Amygdala (tissue), 56 donors: Measurements from ENCODE around the gene TRABD2A.
"Not testable (repeated sequence)": the region's sequence is repeated elsewhere in the genome, so short reads cannot be mapped to it uniquely, and the experiment has no call there.

Source experiments
- DNase-seq, 56 donors: peaks; one replicate each; lab custom pipeline; 2025; lab: John Stamatoyannopoulos, UW

Gene TRABD2A

DNA sequence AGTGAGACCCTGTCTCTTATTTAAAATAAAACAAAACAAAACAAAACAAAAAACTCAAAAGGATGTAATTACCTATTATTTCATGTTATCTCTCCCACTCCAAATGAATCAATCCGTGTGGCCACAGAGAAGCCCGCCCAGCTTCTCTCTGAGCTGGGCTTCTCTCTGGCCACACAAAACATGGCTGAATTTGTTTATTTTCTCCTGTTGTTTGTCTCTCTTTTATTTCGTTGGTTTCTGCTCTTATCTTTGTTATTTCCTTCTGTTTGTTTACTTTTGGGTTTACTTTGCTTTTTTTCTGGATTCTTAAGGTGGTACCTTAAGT is 1.5 kb upstream of the TRABD2A start:
- DNase-seq: no peak

DNA sequence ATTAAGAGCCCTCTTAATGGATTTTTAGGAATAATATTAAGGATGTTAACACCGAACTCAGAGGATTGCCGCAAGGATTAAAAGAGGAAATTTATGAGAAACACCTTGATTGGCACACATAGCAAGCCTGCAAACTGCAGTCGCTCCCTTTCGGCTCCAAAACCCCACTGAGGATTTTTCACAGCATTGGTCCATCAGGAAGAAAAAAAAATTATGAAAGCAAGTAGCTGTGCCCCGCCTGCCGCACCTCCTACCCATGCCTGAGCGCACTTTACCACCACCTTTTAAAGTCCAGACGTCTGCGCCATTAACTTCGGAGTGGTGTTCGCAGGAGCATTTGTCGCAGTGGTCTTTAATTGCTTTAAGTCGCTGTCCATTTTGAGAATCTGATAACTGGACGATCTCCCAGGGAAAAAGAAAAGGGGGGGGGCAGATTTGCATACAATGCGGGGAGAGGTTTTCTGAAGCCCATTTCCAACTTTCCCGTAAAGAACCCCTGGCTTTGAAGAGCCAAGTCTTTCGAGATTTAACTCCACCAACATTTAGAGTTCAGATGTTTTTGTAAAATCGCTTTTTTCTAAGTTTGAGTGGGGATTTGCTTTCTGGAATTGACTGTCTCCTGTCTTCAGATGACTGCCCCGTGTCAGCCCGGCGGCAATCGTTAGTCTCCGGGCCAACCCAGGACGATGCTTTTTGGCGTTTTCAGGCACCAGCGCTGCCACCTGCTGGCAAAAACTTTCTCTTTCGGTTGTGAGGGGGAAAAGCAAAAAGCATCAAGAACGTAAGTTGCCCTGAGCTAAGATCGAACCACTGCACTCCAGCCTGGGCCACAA is 913 bp upstream of the TRABD2A start:
- DNase-seq: peak in 48 of 56 donors; percentile 4 to 76 (median 36)

DNA sequence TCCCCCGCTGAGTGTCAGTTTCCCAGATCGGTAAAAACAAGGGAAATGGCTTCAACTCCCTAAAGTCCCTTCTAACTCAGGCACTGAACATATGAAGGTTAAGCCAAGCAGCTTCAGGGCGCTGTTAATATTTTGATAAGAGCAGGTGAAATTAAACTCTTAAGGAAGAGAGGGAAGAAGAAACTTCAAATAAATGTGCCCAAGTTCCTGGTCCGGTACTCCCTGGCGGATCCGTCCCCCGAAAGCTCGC is 564 bp downstream of the TRABD2A start:
- DNase-seq: no peak

DNA sequence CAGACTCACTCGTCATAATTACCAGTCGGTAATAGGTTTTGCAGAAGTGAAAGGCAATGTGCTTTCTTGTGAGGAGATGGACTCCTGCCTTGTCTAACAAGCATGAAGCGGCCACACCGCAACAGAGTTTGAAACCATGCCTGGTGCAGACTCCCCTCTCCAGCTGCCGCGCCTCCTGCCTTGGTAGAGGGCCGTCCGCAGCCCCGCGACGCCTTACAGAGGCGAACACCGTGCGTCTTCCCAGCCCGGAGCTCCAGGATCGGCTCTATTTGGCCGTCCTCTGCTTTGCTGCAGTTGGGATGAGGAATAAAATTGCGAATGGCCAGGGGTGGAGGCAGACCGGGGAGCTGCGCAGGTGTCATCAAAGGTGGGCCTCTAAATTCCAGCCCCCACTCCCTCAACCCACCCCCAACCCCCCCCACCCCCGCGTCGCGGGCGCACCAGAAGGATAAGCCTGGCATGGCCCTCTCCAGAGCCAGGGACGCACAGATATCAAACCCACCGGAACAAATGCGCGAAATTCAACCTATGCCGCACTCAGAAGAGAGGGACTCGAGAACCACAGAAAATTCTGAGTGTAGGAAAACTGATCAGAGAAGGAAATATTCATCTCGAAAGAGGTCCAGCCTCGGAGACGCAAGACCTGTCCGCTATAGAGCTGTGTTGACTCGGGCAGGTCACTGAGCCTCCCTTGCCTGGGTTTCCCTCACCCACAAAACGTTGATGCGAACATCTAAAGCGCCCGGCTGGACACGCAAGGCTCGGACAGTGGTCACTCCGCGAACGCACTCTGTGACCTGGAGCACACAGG is 1.1 kb downstream of the TRABD2A start:
- DNase-seq: no peak

DNA sequence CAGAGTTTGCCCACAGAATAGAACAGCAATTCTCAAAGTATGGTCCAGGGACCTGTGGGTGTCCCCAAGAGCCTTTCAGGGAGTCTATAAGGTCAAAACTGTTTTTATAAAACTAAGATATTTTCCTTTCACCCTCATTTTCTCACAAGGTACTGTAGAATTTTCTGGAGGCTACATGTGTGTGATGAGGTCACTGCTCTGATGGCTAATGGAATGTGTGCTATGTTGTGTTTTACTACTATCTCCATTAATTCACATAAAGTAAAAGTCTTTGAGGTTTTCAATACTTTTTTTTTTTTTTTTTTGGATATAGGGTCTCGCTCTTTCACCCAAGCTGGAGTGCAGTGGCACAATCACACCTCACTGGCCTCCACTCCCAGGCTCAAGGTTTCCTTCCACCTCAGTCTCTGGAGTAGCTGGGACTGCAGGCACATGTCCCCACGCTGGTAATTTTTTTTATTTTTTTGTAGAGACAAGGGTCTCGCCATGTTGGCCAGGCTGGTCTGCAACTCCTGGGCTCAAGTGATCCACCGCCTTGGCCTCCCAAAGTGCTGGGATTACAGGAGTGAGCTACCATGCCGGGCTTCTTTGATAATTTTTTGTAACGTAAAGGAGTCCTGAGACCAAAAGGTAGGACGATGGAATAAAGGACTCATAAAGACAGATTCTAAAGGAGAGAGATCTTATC is 1.8 kb downstream of the TRABD2A start:
- DNase-seq: no peak

DNA sequence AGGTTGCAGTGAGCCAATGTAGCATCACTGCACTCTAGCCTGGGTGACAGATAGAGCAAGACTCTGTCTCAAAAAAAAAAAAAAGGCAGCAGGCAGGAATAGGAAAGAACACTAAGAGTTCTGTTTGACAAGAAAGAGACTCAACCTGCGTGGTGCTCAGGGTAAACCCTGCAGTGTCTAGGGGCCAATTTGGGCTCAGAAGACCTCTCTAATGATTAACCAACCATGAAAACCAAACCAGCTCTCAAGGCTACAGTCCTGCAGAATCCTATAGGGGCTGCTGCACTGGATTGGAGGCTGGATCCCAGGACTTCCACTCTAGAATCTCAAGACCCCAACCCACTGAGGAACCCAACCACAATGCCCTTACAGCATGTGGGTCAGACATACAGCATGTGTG is 2.4 kb downstream of the TRABD2A start:
- no peak for DNase-seq

DNA sequence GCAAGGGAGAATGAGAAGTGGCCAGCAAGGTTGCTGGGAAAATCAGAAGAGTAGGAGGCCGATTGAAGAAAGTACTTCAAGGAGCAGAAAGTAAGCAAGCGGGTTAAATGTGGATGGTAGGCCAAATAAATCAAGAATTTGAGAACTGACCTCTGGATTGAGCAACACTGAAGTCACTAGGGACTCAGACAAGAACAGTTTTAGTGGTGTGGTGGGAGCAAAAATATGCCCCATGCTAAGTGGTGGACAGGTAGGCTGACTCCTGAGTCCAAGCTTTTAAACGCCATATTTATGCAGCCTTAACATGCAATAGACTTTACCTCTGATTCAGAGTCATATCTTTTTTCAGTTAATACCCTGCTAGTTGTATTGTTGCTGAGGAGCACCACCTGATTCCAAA is 4.5 kb downstream of the TRABD2A start:
- no peak for DNase-seq

DNA sequence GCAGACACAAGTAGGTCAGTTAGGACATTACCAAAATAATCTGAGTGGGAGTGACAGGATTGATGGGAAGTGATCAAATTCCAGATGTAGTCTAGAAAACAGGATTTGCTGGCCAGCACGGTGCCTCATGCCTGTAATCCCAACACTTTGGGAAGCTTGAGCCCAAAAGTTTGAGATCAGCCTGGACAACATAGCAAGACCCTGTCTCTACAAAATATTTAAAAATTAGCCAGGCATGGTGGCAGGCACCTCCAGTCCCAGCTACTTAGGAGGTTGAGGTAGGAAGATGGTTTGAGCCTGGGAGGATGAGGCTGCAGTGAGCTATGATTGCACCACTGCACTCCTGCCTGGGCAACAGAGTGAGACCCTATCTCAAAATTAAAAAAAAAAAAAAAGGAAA is 5.3 kb downstream of the TRABD2A start:
- DNase-seq: not testable (repeated sequence)

DNA sequence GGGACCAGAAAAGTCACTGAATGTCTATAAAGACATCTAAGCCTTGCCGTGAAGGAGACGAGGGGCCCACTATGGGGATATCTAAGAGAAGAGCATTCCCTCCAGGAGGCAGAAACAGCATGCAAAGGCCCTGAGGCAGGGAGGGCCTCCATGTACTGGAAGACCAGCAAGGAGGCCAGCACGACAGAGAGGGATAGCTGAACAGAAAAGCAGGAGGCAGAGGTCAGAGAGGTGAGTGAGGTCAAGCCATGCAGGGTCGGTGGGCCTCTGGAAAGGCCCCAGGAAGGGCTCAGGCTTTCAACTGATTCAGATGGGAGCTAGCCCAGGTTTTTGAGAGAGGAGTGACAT is 5.7 kb downstream of the TRABD2A start:
- no peak for DNase-seq

DNA sequence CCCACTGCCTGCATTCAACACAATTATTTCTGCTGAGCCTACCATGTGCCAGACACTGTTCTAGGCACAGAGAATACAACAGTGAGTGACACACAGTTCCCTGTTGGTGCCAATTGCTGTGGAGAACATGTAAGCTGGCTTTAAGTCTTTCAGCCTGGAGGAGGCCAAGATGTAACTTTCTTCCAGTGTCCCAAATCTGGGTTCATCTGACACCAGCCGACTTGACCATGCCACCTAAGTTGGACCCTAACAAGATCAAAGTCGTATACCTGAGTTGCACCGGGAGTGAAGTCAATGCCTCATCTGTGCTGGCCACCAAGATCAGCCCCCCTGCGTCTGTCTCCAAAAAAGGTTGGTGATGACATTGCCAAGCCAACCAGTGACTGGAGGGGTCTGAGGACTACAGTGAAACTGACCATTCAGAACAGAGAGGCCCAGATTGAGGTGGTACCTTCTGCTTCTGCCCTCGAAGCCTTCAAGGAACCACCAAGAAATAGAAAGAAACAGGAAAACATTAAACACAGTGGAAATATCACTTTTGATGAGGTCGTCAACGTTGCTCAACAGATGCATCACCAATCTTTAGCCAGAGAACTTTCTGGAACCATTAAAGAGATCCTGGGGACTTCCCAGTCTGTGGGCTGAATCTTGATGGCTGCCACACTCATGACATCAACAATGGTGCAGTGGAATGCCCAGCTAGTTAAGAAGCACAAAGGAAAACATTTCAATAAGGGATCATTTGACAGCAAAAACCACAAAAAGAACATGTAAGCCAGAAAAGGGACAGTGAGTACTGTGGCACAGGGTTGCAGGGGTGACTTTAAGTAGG is 6.3 kb downstream of the TRABD2A start:
- no peak for DNase-seq

DNA sequence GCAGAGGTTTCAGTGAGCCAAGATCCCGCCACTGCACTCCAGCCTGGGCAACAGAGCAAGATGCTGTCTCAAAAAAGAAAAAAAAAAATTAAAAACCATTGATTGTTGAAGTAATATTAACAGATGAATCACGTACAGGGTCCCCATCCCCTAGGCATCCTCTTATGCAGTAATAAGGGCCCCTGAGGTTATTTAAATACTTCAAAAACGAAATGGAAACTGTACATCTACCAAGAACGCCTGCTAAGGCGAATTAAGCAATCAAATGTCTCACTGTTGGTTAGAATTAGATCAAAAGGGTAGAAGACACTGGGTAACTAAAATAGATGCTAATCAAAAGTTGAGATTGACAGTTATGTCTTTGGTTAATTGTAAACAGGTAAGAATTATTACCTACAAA is 7.5 kb downstream of the TRABD2A start:
- no peak for DNase-seq

DNA sequence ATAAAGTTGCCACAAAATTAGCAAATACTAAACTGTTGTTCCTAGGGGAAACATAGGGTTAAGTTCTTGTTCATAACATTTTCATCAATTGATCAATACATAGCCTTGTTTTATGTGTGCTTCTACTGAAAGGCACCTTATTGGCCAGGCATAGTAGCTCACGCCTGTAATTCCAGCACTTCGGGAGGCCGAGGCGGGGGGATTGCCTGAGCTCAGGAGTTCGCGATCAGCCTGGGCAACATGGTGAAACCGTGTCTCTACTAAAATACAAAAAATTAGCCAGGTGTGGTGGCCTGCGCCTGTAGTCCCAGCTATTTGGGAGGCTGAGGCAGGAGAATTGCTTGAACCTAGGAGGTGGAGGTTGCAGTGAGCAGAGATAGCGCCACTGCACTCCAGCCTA is 8.2 kb downstream of the TRABD2A start:
- not testable (repeated sequence) for DNase-seq

DNA sequence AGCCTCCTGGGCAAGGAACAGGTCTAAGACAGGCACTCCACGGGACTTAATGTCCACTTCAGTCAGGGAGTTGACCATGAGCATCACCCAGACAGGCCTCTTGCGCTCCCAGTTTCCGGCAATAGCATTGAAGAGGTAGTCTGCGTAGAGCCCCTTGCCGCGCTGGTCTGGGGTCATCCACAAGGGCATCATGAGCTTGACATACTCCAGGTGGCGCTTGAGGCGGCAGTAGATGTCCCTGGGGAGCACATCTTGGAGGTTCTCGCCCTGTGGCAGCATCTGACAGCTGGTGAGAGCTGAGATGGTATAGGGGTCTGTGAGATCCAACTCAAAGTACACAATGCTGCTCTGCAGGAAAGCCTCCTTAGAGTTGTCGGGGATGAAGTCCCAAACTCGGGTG is 10.6 kb downstream of the TRABD2A start:
- DNase-seq: no peak

DNA sequence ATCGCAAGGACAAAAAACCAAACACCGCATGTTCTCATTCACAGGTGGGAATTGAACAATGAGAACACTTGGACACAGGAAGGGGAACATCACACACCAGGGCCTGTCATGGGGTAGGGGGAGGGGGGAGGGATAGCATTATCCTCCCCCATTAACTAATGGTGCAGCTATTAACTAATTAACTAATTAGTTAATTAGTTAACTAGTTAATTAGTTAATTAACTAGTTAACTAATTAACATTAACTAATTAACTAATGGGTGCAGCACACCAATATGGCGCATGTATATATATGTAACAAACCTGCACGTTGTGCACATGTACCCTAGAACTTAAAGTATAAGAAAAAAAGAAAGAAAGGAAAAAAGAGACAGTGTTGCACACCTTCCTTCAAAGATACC is 12.6 kb downstream of the TRABD2A start:
- DNase-seq: not testable (repeated sequence)

DNA sequence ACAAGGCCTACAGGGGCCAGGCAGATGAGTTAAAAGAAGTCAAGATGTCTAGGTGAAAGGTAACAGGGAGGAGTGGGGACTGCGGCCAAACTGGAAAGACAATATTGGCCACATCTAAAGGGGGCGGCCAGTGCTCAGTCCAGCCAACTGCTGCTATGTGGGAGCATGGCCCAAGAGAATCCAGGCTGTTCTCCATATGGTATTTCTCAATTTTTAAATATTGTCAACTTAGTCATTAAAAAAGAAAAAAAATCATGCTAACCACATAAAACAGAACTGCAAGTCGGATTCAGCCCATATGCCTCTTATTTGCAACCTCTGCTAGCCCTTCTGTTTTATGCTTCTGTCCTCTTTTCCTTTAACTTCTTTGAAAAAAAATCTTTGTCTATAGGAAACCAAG is 14.8 kb downstream of the TRABD2A start:
- no peak for DNase-seq

DNA sequence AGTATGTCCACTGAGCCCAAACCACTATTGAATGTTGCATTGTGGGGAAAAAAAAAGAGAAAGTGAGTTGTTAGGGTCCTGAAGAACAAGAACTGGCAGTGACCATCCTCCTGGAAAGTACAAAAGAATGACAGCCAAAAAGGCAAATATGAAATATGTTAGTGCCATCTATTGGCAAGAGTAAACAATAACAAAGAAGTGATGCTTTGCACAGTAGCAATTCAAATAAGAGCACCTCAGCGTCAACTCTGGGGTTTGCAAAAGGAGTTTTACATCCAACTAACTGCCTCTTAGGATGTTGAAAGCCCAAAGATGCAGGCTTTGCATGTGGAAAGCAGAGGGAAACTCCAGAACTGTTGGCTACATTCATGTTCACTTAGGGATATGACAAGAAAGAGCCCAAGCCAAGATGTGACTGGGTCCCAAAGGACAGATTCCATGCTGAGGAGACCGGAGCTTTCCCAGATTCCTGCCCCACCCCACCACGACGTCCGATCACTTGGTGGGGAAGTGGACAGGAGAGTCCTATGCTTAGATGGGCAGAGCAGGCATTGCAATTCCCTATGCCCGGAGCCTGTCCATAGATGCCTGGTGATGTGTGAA is 15.6 kb downstream of the TRABD2A start:
- no peak for DNase-seq

DNA sequence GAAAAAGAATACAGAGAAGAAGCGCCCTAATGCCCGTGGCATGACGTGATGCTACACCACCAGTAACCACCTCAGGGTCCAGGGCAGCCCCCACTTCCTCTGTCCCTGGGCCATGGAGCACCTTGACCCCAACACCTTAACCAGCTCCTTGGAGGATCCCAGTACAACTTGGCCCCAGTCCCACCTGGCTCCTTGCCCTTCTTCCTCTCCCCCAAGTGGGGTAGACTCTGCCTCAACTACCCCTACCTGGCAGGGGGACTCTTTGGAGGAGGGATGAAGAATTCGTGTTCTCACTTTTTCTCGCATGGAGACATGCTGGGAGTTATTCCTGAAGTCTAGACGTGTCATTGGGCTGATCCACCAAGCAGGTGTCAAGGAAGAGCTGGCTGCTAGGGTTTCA is 18.9 kb downstream of the TRABD2A start:
- no peak for DNase-seq

DNA sequence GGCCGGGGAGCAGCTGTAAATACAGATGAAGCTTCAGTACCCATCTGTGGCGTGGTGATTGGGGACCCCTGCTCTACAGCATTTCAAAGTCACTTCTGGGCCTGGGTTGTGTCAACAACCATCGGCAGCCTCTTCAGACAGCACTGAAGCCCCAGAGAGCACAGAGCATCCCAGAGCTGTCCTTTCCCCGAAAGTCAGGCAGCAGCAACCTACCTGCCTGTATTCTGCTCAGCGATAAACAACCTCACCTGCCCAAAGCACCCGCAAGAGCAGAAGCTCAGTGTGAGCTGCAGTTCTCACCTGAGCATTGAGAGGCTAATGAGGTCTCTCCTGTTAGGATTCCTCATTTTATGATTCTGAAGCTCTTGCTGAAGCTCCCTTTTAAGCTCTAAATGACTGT is 19.3 kb downstream of the TRABD2A start:
- no peak for DNase-seq

DNA sequence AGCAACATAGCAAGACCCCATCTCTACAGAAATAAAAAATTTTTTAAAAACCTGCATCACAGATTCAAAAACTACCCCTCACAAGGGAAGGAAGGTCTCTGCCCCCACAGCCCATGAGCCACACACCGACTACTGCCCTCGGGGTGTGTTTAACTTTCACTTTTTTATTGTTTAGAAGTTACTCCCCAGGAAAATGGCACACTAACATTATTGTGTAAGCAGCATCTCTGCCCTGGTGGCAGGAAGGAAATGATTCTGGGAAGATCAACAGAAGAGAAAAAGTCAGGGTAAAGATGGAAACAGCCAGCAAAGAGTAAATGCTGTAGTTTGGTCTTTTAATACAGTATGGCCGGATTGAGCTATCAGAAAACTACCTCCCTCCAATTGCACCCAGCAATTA is 21.9 kb downstream of the TRABD2A start:
- no peak for DNase-seq

DNA sequence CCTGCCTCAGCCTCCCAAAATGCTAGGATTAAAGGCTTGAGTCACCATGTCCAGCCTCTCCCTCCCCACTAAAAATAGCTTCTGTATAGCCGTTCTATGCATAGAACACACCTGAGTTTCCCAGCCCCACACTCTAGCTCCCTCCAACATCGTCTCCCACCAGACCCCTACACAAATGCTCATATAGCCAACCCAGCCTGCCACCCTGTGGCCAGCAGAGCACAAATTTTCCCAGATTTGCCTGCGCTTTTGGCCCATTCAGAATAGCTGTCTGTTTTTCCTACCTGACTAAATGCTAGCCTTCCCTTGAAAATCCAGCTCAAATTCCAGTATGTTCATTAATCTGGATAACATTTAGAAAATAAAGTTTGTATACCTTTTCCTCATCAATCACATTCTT is 22.8 kb downstream of the TRABD2A start:
- no peak for DNase-seq

DNA sequence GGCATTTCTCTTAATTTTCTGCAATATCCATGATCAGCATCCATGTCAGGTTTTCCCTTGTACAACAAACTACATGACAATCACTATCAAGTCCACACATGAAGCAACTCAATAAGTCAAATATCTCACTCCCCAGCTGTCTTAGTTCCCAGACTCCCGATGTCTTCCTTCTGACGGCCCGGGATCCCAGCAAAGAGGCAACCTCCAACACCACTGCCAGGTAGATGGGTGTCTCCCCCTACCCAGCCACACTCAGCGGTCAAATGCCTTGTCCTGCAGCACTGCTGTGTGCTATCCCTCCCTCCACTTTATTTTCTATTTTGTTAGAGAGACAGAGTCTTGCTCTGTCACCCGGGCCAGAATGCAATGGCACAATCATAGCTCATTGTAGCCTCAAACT is 23.3 kb downstream of the TRABD2A start:
- DNase-seq: no peak
